NCI-H1092 (cell line): Measurements from ENCODE around the gene GRIN2A.
"Not testable (repeated sequence)": the region's sequence is repeated elsewhere in the genome, so short reads cannot be mapped to it uniquely, and the experiment has no call there.

ENCODE experiments used
- DNase-seq: peaks from one replicate; lab custom pipeline; 2025; lab: John Stamatoyannopoulos, UW

GRIN2A gene

GRCh38 chr16:9911989-9912388, 270.2 kb downstream of the GRIN2A start:
- no peak for DNase-seq

- no peak for DNase-seq
Measured at GRCh38 chr16:9911231-9911630, 271.0 kb downstream of the GRIN2A start.

- no peak for DNase-seq
Measured at GRCh38 chr16:9909072-9909825, 273.0 kb downstream of the GRIN2A start.

GRCh38 chr16:9908613-9909012, 273.6 kb downstream of the GRIN2A start:
- no peak for DNase-seq

- DNase-seq: no peak
Measured at GRCh38 chr16:9907752-9908151, 274.5 kb downstream of the GRIN2A start.

GRCh38 chr16:9906218-9906617, 276.0 kb downstream of the GRIN2A start:
- DNase-seq: no peak

- no peak for DNase-seq
Measured at GRCh38 chr16:9904526-9904925, 277.7 kb downstream of the GRIN2A start.

- no peak for DNase-seq
Measured at GRCh38 chr16:9900576-9900975, 281.7 kb downstream of the GRIN2A start.

GRCh38 chr16:9898555-9898954, 283.7 kb downstream of the GRIN2A start:
- no peak for DNase-seq

GRCh38 chr16:9898124-9898523, 284.1 kb downstream of the GRIN2A start:
- no peak for DNase-seq

GRCh38 chr16:9895817-9896216, 286.4 kb downstream of the GRIN2A start:
- no peak for DNase-seq

GRCh38 chr16:9885876-9886275, 296.4 kb downstream of the GRIN2A start:
- DNase-seq: no peak

GRCh38 chr16:9885467-9885866, 296.8 kb downstream of the GRIN2A start:
- no peak for DNase-seq

- DNase-seq: not testable (repeated sequence)
Measured at GRCh38 chr16:9875981-9876380, 306.2 kb downstream of the GRIN2A start.

- no peak for DNase-seq
Measured at GRCh38 chr16:9874219-9874618, 308.0 kb downstream of the GRIN2A start.

- no peak for DNase-seq
Measured at GRCh38 chr16:9870962-9871361, 311.3 kb downstream of the GRIN2A start.

GRCh38 chr16:9869776-9870175, 312.5 kb downstream of the GRIN2A start:
- no peak for DNase-seq

GRCh38 chr16:9868606-9869149, 313.6 kb downstream of the GRIN2A start:
- no peak for DNase-seq

- DNase-seq: no peak
Measured at GRCh38 chr16:9867176-9867575, 315.1 kb downstream of the GRIN2A start.

- DNase-seq: no peak
Measured at GRCh38 chr16:9864461-9864860, 317.8 kb downstream of the GRIN2A start.

- no peak for DNase-seq
Measured at GRCh38 chr16:9862327-9862726, 319.9 kb downstream of the GRIN2A start.

GRCh38 chr16:9860876-9861275, 321.4 kb downstream of the GRIN2A start:
- DNase-seq: no peak

- no peak for DNase-seq
Measured at GRCh38 chr16:9859701-9860327, 322.4 kb downstream of the GRIN2A start.
